ENCODE data around the gene CLTB.

DNA sequence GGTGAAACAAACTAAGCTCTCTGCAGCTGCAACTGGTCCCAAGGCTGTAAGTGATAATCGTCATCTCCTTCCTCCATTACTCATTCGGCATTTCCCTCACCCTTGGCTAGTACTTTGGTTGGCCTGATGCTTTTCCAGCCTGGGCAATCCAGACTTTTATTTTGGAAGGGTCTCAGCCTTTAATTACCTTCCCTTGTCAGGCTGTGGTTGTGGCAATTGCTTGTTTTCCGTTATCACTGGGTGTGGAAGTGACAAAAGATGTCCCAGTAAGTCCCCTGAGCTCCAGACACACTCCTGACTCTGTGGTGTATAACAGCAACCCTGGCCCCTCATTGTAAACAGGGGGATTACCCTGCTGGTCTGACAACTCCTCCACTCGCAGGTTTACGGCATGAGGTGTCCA lies 25.6 kb upstream of the CLTB start:
- TF ChIP-seq, protein P1, sequence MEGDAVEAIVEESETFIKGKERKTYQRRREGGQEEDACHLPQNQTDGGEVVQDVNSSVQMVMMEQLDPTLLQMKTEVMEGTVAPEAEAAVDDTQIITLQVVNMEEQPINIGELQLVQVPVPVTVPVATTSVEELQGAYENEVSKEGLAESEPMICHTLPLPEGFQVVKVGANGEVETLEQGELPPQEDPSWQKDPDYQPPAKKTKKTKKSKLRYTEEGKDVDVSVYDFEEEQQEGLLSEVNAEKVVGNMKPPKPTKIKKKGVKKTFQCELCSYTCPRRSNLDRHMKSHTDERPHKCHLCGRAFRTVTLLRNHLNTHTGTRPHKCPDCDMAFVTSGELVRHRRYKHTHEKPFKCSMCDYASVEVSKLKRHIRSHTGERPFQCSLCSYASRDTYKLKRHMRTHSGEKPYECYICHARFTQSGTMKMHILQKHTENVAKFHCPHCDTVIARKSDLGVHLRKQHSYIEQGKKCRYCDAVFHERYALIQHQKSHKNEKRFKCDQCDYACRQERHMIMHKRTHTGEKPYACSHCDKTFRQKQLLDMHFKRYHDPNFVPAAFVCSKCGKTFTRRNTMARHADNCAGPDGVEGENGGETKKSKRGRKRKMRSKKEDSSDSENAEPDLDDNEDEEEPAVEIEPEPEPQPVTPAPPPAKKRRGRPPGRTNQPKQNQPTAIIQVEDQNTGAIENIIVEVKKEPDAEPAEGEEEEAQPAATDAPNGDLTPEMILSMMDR (IDR thresholded peaks at IDR 0.05; ENCODE audit: control extremely low read depth in 1 of 3, insufficient read depth in 1 of 3, low read depth in 1 of 3, low read length in 3 of 3) = no peak
- no peak for TF ChIP-seq EP300 (IDR thresholded peaks at IDR 0.05; ENCODE audit: borderline replicate concordance in 1 of 2, low read depth in 2 of 2, low read length in 2 of 2)
- no peak for TF ChIP-seq RAD21 (IDR thresholded peaks at IDR 0.05 in 1 of 2, conservative IDR thresholded peaks at IDR 0.05 in 1 of 2; ENCODE audit: low read depth in 2 of 2, low read length in 2 of 2)
- TF ChIP-seq KDM1A (IDR thresholded peaks at IDR 0.05; ENCODE audit: borderline replicate concordance, low read length) = no peak
- TF ChIP-seq, protein P2, sequence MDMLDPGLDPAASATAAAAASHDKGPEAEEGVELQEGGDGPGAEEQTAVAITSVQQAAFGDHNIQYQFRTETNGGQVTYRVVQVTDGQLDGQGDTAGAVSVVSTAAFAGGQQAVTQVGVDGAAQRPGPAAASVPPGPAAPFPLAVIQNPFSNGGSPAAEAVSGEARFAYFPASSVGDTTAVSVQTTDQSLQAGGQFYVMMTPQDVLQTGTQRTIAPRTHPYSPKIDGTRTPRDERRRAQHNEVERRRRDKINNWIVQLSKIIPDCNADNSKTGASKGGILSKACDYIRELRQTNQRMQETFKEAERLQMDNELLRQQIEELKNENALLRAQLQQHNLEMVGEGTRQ (IDR thresholded peaks at IDR 0.05; ENCODE audit: low read length) = no peak

Measured in H1 (cell line).